Measurements from ENCODE around the gene PDK4.
"Not testable (repeated sequence)": the region's sequence is repeated elsewhere in the genome, so short reads cannot be mapped to it uniquely, and the experiment has no call there.

Gene PDK4

DNA sequence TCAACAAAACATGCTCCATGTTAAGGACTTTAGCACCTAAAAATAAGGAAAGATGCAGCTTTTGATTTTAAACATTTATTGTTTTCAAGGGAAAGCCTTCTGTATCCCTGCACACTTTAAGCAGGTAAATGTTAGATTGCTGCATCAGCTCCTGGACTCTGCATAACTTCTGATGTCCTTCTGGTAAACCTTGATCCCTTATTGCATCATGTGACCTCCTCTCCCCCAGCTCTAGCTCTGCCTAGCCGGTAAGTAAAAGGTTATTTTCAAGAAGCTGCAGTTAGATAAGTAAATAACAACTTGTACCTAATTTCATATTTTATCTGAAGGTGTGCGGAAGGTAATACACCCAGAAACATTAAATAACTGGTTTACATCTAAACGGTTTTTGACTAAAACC is 37.5 kb downstream of the PDK4 start:
- no peak for DNase-seq

DNA sequence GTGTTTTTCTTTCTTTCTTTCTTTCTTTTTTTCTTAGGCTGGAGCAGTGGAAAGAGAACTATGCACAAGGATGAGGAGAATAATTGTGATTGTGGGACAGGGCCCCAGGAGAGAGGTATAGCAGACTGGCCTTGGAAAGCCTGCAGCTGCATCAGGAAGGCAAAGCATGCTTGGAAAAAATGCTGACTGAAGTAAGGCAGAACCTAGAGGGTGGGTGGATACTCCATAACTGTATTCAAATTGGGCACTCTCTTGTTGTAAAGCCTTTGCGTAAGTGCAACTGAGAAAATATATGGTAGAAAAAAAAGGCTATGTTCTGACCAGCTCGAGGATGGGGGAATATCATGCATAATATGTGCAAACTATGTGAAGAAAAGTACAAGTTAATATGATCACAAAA is 39.5 kb downstream of the PDK4 start:
- DNase-seq, result no peak

DNA sequence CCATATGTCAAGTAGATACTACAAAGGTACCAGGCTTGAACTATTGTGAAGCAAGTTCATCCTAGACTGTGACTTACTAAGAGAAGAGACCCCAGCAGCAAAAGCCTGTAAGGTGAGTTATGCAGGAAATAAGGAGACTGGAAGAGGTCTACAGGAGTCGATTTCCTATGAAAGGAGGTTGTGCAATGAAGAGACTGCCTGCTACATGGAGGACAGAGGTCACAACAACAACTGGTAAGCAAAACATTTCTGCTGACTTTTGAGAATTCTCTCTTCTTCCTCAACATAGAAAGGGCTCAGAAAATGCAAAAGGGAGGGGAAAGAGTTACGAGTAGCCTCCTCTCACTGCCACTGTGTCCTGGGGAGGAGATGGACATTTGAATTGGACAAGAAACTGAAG is 42.4 kb downstream of the PDK4 start:
- DNase-seq, result no peak

DNA sequence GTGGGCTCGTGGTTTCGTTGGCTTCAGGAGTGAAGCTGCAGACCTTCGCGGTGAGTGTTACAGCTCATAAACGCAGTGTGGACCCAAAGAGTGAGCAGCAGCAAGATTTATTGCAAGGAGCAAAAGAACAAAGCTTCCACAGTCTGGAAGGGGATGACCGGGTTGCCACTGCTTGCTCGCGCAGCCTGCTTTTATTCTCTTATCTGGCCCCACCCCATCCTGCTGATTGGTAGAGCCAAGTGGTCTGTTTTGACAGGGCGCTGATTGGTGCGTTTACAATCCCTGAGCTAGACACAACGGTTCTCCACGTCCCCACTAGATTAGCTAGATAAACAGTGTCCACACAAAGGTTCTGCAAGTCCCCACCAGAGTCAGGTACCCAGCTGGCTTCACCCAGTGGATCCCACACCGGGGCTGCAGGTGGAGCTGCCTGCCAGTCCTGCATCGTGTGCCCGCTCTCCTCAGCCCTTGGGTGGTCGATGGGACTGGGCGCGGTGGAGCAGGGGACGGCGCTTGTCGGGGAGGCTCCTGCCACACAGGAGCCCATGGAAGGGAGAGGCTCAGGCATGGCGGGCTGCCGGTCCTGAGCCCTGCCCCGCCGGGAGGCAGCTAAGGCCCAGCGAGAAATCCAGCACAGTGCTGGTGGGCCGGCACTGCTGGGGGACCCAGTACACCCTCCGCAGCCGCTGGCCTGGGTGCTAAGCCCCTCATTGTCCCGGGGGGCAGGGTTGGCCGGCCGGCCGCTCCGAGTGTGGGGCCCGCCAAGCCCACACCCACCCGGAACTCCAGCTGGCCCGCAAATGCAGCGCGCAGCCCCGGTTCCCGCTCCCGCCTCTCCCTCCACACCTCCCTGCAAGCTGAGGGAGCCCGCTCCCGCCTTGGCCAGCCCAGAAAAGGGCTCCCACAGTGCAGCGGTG is 44.0 kb downstream of the PDK4 start:
- not testable (repeated sequence) for DNase-seq

DNA sequence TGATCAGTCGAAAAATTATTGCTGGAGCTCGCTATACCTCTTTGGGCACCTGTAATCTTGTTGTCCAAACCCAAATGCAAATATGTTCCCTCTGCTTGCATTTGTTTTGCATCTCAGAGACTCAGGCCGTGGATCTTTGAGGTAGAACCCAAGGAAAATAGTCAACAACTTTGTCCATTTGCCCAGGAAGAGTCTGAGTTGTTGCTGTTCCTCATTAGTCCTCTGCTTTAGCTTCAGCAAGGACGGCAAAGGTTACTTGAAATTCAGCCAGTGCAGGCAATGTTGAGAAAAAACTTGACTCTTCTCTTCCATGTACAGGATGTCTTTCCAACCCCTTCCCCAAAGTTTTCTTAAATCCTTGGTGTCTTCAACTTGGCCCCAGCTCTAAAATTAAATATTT is 45.8 kb downstream of the PDK4 start:
- no peak for DNase-seq

DNA sequence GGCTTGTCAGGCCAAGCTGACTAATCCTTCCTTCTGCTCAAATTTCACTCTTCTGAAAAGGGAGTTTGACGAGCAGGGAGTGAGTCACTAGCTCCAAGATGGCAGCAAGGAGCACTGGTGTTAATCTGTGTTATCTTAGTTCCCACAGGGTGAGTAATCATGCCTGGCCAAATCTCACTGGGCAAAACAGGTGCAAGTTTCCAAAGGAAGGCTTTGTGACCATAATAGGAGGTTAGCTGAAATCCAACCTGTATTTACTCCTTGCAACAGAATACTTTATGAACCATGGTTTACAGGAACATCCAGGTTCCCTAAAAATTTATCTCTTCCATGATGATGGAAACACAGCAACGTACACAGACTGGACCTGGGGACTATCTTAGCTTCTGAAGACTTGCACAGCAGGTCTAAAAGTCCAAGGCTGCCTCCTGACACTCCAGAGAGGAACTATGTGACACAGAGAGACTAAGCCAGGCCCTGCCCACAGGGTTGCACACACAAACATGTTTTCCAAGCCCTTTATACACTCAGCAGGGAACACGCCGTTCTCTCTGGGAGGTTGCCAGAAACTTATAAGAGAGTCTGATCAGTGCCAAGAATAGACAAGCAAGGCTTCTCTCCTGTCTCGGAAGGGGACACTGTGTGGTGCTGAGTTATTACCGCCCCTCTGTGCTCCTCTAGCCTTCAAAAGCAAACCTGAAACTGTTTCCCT is 46.3 kb downstream of the PDK4 start:
- peak in 1 of 2 experiments; percentile 65 for DNase-seq

DNA sequence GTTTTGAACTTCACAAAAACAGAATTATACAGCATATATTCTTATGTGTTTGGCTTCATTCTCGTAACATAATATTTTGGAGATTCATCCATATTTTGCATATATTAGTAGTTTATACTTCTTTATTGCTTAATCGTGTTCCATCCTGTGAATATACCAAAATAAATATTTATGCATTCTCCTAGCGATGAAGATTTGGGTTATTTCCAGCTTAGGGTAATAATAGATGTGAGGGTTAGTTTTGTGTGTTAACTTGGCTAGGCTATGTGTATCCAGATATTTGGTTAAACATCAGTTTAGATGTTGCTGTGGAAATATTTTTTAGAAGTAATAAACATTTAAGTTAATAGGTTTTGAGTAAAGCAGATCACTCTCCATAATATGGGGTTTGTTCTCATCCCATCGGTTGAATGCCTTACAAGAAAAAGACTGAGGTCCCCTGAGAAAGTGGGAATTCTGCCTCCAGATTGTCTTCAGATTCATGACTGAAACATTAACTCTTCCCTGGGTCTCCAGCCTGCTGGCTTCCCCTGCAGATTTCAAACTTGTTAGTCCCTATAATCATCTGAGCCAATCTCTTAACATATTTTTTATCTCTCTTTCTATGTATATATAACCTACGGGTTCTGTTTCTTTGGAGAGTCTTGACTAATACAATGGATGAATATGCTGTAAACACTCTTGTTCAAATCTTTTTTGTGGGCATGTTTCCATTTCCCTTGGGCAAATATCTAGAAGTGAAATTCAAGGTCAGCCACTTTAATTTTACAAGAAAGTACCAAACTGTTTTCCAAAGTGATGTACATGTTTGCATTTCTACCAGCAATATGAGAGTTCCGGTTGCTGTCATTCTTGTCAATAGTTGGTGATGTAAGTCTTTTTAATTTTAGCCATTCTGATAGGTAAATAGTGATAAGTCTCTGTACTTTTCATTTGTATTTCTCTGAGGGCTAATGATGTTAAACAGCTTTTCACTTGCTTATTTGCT is 48.7 kb downstream of the PDK4 start:
- no peak for DNase-seq

DNA sequence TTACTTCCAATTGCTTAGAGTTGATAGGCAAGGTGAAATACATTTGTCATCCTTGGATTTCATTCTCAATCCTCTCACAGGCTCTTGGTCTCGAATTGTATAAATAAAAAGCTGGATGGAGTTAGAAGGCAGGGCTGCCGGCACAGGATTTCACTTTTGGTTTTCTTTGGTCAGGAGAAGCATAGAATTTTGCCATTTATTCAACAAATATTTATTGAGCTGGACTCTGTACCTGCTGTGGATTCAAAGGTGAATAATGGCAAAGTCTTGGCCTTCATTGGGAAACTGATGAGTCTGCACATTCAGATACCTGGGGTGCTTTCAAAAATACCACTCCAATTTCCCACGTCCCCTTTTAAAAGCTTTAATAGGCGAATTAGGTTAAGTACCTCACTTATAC is 49.7 kb downstream of the PDK4 start:
- no peak for DNase-seq

DNA sequence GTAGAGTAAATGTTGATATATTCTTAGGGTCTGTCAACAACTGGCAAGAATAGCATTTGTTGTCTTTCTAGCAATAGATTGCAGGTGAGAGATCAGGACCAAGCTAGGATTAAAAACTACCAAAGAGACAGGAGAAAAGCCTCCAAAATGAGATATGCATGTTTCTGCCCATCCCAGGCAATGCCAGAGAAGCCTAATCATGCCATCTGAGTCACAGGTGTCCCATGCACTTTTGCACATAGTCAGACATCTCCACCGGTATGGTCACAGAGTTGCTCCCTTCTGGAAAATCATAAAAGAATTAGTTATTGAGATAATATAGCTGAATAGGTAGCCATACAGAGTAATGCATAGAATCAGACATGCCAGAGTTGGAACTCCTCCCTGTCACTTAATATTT is 50.6 kb downstream of the PDK4 start:
- no peak for DNase-seq

DNA sequence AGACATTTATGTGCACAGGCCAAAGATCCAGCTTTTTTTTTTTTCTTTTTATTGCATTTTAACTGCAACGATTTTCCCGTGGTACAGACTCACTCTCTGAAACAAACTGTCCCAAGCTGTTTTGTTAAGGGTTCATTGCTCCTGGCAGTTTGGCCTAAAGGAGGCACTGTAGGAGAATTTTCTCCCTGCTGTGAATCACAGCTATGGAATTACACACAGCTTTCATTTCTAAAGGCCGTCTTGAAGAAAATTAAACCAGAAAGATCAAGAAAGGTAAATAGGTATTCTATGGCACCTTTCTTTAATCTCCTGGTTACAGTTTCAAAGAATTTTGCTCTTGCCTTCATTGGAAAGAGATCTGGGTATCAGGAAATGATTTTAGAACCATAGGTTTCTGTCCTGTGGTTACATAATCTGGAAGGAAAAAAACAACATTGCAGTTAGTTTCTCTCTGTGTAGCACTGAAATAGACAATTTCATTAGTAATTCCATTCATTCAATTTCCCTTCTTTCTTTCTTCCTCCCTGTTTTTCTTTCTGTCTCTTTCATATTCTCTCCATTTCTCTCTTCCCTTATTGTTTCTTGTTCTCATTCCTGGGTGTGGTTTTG is 51.2 kb downstream of the PDK4 start:
- no peak for DNase-seq

DNA sequence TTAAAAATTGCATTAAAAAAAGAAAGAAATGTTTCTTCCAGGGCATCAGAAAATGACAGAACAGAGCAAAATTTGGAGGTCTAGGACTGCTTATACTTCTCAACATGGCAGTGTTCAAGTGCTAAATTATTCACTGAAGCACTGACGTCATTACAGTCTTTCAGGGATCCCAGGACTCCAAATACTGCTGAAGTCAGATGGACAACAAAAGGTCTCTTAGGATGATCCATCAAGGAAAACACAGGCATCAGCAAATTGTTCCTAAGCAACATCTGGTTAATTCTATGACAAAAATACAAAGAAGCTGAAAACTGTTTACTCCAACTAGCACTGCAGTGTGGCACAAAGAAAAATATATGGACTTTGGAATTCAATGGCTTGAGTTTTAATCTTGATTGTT is 52.1 kb downstream of the PDK4 start:
- no peak for DNase-seq

DNA sequence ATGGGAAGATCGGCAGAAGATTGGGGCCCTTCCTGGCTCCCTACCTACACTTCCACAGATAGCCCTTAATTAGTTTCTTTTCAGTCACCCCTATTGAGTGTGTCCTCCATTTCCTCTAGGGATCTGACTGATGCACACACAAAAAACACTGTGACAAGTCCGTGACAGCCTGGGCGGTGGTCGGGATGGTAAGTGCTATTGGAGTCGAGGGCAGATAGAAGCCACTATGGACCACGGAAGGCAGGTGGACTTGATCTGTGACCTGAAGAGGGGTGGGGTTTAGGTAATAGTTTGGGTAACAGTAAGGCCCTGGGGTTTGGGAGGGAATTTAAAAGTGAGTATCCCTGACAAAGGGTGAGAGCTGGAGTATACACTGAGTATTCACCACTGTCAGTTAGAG is 53.0 kb downstream of the PDK4 start:
- DNase-seq, result no peak

DNA sequence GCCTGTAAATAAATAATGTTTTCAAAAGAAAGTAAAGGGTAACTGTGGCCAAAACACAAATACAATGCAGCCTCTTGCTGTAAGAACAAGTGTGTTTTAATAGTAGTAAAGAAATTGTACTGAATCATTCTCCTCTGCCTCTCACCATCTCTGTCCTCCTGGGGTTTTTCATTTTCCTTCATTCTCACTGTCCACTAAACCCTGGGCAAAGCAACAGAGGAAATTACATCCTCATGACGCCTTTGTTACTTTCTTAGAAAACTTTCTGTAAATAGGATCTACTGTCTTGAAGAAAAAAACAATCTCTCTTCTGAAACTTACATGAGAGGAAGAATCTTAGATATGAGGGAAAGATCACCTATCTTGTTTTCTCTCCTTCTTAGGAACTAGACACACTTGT is 56.0 kb downstream of the PDK4 start:
- DNase-seq, result no peak

DNA sequence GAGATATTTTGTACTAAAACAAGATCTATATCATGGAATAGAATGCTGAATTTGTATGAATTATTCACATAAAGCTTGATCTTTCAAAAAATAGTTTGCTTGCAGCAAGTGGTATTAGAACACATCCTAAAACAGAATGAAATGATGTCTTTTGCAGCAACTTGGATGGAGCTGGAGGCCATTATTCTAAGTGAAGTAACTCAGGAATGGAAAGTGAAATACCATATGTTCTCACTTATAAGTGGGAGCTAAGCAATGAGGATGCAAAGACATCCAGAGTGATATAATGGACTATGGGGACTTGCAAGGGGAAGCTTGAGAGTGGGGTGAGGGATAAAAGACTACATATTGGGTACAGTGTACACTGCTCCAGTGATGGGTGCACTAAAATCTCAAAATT is 56.9 kb downstream of the PDK4 start:
- no peak for DNase-seq

DNA sequence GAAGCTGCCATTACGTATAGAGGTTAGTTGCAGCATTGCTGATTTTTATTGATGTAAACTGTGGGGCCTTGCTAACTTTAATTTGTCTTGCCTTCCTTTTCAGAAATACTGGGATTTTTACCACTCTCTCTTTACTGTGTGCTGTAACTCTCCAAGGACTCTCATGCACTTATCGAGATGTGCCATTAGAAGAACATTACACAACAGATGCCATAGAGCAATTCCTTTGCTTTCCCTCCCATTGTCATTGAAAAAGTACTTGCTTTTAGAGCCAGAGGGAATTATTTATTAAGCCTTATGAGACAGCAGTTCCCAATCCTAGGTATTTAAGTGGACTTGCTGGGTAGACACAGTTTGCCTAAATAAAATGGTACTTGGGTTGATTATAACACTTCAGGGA is 58.8 kb downstream of the PDK4 start:
- no peak for DNase-seq

DNA sequence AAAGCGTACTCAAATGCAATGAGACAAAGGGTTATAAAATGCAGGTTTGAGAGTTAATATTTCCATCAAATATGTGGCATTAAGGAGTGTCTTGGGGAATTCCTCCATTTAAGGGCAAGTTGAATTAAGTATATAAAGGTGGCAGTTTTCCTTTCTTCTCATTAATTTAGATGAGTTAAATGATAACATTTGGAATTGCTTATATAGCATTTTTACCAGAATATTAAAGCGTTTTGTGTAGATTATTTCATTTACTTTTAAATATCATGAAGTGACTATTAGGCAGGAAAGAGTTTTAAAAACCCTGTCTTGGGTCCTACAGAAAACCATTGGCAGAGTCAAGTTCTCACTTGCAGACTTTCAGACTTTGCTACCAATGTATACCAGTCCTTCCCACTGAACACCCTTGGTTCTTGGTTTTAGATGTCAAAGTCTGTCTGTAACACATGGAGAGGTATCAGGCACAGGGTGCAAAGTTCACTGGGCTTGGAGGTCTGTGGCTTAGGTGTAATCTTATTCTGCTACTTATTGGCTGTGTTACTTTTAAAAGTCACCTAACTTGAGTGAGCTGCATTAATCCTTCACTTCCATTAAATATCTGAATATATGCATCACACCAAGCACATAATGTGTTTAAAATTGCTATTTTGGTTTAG is 59.5 kb downstream of the PDK4 start:
- no peak for DNase-seq

DNA sequence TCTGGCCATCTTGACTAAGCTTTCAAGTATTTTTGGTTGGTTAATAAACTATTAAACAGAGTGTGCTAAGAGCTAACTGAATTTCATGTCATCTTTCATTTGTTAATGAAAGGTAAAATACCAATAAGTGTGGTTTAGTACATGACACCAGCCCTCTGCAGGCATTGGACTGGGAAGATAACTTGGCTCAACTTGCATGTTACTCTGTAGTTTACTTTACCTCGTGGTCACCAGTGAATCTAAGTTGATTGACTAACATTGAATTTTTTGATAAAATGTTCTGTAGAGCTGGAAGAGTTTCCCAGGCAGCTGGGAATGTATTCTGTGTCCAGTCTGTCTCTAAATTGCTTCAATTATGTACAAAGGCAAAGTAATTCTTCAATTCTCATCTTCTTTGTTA is 60.7 kb downstream of the PDK4 start:
- no peak for DNase-seq

DNA sequence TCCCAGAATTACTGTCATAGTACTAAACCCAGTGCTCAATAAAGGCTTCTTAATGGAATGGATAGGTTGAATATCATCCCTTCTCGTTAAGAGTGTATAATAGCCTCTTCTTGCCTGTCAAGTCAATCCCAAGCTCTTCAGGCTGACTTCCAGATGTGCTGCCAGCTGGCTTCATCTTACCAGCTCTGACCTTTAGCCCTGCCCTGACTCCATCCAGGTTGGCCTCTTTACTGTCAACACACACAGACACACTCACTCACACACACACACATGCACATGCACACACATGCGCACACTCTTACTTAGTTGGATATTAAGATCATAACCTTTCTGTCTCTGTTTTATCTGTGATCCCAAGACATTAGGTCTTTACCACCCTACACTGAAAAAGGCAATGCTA is 61.5 kb downstream of the PDK4 start:
- no peak for DNase-seq

All from NCI-H446 (cell line).